Stimulated activated CD8-positive, alpha-beta memory T cell treated with anti-CD3 and anti-CD28 coated beads, Interleukin-4, amount 100 ng/mL, for 48 hours (primary cell): ENCODE measurements around the gene IBA57.

Experiments
- DNase-seq: peaks from one replicate; pipeline ENCODE4 v3.0.0-alpha.2; 2020

Gene IBA57

GRCh38 chr1:228197555-228198147 is 32.0 kb downstream of the IBA57 start:
- DNase-seq: no peak

DNA sequence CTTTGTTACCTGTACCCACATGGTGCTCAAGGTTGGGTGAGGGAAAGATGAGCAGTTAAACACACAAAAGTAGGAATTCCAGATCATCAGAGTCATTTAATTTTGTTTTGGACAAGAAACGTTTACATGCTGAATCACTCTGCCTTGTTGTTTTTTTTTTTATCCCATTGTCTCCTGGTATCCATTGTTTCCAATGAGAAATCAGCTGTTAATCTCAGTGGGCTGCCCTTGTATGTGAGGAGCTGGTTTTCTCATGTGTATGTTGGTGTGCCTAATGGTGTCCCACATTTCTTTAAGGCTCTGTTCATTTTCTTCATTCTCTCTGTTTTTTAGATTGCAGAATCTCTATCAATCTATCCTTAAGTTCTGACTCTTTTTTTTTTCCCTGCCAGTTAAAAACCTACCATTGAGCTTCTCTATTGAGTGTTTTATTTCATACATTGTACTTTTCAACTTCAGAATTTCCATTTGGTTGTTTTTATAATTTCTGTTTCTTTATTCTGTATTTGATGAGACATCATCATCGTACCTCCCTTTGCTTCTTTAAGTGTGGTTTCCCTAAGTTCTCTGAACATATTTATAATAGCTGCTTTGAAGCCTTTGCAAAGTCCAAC is 33.5 kb downstream of the IBA57 start:
- no peak for DNase-seq

DNA sequence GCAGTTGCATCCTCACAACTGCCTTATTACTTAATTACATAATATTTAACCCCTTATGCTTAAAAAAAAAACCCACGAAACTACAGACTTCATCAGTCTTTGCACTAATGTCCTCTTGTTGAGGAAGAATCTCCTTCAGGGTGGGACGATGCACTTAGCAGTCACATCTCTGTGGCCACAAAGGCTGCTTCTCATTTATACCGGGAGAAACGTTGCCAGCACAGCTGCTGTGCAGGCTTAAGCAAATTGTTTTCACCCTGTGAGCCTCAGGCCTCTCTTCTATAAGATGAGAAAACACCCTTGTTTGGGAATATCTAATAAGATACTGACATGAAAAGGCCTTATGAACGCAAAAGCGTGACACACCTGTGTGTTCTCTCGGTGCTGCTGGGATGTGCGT is 39.4 kb downstream of the IBA57 start:
- DNase-seq: no peak

GRCh38 chr1:228205526-228206436 is 40.2 kb downstream of the IBA57 start:
- DNase-seq: no peak

DNA sequence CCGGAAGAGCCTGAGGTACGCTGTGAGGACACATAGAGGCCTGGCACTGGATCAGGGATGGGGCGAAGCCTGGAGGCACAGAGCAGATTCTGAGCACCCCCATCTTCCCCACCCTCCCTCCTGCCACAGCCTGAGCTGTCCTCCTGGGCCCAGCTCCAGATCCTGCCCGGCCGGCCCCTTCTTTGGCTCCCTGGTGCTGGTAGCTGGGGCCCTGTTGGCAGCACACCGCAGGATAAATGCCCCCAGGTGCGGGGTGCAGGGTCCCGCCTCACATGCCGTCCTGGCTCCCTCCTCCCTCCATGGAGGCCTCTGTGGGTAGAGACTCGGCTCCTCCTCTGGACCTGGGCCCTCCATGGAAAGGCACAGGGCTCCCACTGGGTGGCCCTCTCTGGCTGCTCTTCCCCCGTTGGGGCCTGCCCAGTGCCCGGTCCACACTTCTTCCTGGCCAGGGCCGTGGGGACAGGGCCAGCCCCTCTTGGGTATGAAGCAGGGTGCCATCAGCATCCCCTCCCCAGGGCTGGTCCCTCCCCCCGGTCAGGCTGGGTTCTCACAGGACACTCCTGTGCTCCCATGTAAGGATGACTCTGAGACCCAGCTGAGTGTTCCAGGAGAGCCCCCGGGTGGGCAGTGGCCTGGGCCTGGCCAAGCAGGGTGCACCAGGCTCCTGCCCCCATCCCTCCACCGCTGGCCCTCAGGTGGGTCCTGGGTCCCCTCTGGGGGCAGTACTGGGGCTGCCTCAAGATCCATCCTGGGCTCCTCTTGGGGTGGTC is 41.2 kb downstream of the IBA57 start:
- DNase-seq: no peak

DNA sequence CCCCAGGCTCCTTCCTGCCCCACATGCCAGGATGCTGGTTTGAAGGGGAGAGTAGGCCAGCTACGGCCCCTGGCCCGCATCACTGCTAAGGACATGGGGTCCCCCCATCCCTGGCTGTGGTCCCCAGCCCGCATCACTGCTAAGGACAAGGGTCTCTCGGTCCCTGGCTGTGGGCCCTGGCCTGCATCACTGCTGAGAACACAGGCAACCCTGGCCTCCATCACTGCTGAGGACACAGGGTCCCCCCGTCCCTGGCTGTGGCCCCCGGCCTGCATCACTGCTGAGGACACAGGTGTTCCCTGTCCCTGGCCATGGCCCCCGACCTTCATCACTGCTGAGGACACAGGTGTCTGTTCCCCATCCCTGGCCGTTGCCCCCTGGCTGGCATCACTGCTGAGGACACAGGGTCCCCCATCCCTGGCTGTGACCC is 41.8 kb downstream of the IBA57 start:
- DNase-seq: no peak

DNA sequence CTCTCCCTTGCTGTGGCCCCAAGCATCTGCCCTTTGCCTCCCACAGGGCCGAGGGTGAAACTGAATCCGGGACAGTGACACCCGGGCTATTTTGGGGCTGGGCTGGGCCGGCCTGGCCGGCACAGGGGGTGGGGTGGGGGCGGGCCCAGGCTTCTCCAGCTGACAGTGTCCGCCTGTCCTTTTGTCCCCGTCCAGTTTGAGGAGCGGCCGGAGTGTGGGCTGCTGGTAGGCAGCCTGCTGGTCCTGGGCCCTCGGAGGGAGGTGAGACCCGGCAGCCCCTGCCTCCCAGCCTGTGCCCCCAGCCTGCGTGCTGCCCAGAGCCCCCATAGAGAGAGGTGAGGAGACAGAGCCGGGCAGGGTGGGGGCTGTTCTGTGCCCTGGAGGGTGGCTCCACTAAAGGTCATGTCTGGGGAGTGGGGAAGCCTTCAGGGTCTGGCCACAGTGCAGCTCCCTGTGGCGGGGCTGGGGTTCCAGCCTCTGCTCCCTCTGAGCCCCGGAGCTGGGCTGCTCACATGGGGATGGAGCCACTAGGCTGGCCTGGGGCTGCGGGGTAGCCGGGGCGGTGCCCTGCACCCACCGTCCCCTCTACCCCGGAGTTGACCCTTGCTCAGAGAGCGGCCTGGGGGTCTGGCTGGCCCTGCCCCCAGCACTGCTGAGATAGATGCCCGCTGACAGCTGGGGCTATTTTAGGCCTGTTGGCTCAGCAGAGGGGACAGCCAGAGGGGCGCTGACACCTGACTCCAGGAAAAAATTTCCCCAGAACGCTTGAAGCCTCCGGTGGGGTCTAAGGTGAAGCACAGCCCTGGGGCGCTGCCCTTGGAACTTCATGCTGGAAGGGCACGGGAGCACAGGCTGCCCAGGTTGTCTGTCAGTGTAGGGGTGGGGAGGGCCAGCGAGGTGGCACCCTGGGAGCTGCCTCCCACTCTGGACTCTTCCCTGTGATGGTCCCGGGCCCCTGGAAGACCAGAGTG is 42.5 kb downstream of the IBA57 start, which contains the start of gene OBSCN:
Gene OBSCN, plus strand, starts transcription at position 194 of the 971 bp plus-strand sequence. CDS start 3,740 bp downstream, outside the sequence.
- no peak for DNase-seq

DNA sequence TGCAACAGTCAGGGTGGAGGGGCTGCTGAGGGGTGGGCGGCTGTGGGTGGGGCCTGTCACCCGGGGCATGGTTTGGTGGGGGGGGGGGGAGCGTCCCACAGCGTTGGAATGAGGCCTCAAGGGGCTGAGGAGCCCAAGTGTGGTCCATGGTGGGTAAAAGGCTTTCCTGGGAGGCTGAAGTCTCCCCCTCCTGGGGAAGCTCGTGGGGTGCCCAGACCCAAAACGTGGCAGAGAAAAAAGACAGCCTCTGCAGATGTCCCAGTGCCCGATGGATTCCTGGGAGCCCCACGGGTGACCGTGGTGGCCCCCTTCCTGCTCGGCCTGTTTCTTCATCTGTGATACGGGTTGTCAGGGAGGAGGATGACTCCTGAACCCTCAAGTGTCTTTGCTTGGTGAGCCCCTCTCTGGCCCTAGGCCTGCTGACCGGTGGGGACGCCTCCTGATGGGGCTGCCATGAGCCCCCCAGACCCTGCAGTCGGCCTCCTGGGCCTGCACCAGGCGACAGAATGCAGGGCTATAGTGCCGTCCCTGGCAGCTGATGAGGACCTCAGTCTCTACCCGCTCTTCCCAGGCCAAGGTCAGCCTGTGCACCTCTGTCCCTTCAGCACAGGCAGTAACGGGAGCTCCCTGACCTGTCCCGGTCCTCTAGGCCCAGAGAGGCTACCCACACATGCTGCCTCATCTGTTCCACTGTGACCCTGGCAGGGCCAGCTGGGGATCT is 43.4 kb downstream of the IBA57 start:
- DNase-seq: no peak

DNA sequence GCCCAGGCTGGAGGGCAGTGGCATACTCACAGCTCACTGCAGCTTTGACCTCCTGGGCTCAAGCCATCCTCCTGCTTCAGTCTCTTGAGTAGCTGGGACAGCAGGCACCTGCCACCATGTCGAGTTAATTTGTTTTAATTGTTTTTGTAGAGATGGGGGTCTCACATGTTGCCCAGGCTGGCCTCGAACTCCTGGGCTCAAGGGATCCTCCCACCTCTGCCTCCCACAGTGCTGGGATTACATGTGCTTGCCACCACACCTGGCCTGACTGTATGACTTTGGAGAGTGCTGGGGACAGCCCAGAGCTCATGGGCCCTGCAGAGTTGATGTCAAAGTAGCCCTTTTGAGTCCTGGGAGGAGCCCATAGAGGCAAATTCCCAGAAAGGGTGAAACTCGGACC is 44.1 kb downstream of the IBA57 start:
- DNase-seq: no peak

- no peak for DNase-seq
Observed at GRCh38 chr1:228210076-228210651, 44.6 kb downstream of the IBA57 start.

DNA sequence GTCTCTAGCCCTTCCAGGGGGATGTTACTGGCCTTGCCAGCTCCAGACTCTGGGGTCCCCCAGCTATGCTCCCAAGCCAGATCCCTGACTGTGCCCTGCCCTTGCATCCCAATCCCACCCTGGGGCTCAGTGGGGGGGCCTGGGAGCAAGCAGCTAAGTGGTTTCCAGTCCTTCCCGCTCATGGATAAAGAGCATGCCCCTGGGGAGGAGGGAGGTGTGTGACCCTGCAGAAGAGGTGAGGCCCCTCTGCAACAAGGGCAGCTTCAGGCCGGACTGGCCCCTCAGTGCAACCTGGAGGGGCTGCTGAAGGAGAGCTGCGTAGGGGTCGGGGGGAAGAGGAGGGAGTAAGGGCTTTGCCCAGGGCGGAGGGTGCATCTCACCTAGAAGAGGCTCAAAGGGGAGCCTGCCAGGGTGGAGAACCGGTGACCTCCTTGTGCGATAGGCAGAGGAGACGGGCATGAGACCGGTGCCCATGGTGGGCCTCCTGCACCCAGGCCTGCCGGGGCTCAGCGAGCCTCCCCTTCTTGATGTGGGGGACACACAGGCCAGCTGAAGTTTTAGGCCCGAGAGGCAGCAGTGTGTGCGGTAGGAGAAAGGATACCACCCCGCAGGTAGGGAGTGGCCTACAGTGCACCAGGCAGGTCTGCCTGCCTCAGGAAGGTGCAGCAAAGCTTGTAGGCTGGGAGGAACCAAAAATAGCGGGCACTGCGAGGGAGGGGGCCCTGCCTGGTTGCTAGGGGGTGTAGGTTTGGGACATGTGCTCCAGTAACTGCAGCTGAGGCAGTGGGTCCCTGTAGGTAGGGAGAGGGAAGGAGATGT is 45.3 kb downstream of the IBA57 start:
- no peak for DNase-seq

DNA sequence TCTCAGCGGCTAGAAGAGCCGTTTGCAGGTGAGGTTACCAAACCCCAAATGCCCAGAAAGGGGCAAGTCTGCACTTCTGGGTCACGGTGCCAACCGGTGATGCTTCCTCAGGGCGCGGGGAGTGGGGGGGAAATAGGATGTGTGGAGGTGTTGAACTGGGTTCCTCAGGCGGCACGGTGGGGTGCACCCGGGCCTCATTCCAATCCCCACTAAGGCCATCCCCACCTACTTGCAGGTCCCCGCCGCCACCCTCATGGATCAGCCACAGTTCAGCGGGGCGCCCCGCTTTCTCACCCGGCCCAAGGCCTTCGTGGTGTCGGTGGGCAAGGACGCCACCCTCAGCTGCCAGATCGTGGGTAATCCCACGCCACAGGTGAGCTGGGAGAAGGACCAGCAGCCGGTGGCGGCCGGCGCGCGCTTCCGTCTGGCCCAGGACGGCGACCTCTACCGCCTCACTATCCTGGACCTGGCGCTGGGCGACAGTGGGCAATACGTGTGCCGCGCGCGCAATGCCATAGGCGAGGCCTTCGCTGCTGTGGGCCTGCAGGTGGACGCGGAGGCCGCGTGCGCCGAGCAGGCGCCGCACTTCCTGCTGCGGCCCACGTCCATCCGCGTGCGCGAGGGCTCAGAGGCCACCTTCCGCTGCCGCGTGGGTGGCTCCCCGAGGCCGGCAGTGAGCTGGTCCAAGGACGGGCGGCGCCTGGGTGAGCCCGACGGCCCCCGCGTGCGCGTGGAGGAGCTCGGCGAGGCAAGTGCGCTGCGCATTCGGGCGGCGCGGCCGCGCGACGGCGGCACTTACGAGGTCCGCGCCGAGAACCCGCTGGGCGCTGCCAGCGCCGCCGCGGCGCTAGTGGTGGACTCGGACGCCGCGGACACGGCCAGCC is 46.2 kb downstream of the IBA57 start:
- no peak for DNase-seq

DNA sequence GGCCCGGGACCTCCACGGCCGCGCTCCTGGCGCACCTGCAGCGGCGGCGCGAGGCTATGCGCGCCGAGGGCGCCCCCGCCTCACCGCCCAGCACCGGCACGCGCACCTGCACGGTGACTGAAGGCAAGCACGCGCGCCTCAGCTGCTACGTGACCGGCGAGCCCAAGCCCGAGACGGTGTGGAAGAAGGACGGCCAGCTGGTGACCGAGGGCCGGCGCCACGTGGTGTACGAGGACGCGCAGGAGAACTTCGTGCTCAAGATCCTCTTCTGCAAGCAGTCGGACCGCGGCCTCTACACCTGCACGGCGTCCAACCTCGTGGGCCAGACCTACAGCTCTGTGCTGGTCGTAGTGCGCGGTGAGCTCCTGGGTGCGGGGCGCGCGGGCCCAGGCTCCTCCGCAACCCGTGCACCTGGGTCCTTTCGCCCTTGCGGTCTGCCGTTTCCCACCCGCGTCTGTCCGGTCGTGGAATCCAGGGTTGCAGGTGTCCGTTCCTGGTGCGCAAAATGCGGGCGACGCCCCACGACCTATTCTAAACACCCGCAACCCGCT is 46.9 kb downstream of the IBA57 start:
- DNase-seq: no peak

DNA sequence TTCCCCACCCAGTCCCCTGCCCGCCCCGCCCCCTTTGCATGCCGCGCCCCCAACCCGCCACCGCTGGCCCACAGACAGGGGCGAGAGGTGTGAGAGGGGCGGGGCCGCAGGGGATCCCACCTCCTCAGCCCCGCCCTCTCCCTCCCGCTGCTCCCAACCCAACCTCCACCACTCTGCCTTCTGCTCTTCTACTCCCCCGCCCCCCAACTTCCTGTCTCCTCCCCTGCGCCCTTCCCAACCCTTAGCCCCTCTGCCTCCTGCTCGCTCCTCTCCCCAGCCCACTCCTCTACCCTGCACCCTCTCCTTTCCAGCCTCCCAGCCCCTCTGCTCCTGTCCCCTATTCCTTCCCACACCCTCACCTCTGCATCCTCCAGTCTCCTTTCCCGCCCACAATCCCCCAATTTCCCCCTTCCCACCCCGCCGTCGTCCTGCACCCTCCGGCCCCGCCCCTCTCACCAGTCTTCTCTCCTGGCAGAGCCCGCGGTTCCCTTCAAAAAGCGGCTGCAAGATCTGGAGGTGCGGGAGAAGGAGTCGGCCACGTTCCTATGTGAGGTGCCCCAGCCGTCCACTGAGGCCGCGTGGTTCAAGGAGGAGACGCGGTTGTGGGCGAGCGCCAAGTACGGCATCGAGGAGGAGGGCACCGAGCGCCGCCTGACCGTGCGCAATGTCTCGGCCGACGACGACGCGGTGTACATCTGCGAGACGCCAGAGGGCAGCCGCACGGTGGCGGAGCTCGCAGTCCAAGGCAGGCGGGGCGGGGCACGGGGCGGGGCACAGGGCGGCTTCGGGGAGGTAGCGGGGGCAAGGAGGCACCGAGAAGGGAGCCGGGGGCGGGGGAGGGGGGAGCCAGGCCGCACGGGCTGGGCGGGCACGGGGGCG is 47.6 kb downstream of the IBA57 start:
- peak; percentile 93 for DNase-seq

- DNase-seq: no peak
Observed at GRCh38 chr1:228213917-228214808, 48.6 kb downstream of the IBA57 start.
